Inflammatory macrophage treated with lipopolysaccharide for 1 hour (primary cell): ENCODE measurements around the gene NR2F6.
"Not testable (repeated sequence)": the region's sequence is repeated elsewhere in the genome, so short reads cannot be mapped to it uniquely, and the experiment has no call there.

ENCODE experiments used
- DNase-seq, 2 donors: peaks; one replicate each; pipeline ENCODE4 v3.0.0-alpha.2; 2020 to 2022

NR2F6 gene

GRCh38 chr19:17210296-17210695, 35.4 kb downstream of the NR2F6 start:
- no peak for DNase-seq

GRCh38 chr19:17209126-17210036, 36.3 kb downstream of the NR2F6 start:
- peak; percentile 25 for DNase-seq

- DNase-seq = no peak
These were observed 38.8 kb downstream of the NR2F6 start for GRCh38 chr19:17206736-17207581.

GRCh38 chr19:17205237-17206140, 40.2 kb downstream of the NR2F6 start:
- peak in 1 of 2 donors; percentile 26 for DNase-seq

GRCh38 chr19:17202713-17203112, 43.0 kb downstream of the NR2F6 start:
- no peak for DNase-seq

GRCh38 chr19:17202249-17202648, 43.5 kb downstream of the NR2F6 start:
- peak in 1 of 2 donors; percentile 10 for DNase-seq

- no peak for DNase-seq
These were observed 45.2 kb downstream of the NR2F6 start for GRCh38 chr19:17200408-17201079.

- DNase-seq = no peak
These were observed 48.1 kb downstream of the NR2F6 start for GRCh38 chr19:17197666-17198065.

GRCh38 chr19:17196610-17197009, 49.1 kb downstream of the NR2F6 start:
- no peak for DNase-seq

- DNase-seq = no peak
These were observed 50.6 kb downstream of the NR2F6 start for GRCh38 chr19:17195106-17195505.

GRCh38 chr19:17194608-17195007, 51.1 kb downstream of the NR2F6 start:
- no peak for DNase-seq

GRCh38 chr19:17192751-17193150, 53.0 kb downstream of the NR2F6 start:
- no peak for DNase-seq

- not testable (repeated sequence) for DNase-seq
These were observed 54.0 kb downstream of the NR2F6 start for GRCh38 chr19:17191736-17192135.

GRCh38 chr19:17185590-17185989, 60.1 kb downstream of the NR2F6 start:
- DNase-seq = no peak

GRCh38 chr19:17184371-17184841, 61.3 kb downstream of the NR2F6 start:
- peak; percentile 57 to 89 for DNase-seq

GRCh38 chr19:17183858-17184321, 61.8 kb downstream of the NR2F6 start:
- peak; percentile 56 to 64 for DNase-seq

GRCh38 chr19:17183271-17183761, 62.4 kb downstream of the NR2F6 start:
- DNase-seq = no peak
